Endothelial cell of umbilical vein (primary cell): Measurements from ENCODE around the gene PRUNE2. TPM values are rescaled to one million over a fixed set of nuclear protein-coding genes. Genes with fewer than 3 reads are reported as not detected.

ENCODE experiments used
- BruUV-seq: library from RNA; stranded (reverse); fragments of 400-500 nt; replicated peaks from 2 replicates; lab custom pipeline; 2021; lab: Mats Ljungman, UMichigan
- CTCF ChIA-PET: fragments of 300-600, 350-600 bp; sonication (Branson Sonifier 250); formaldehyde crosslinking; loops from one replicate; lab custom pipeline; 2021; ENCODE audit warnings: antibody characterized with exemption, inconsistent platforms; lab: Charles Lee
- POLR2A ChIA-PET: fragments of 300-600, 350-600 bp; sonication (Branson Sonifier 250); formaldehyde crosslinking; loops from one replicate; lab custom pipeline; 2021; ENCODE audit warnings: antibody characterized with exemption, inconsistent platforms; lab: Charles Lee
- DNase-seq: peaks from one replicate; pipeline ENCODE4 v3.0.0-alpha.2; 2011; ENCODE audit warnings: low read depth, low spot score
- FAIRE-seq: peaks from 2 replicates; lab custom pipeline; 2011; peaks lifted over from hg19 to GRCh38; lab: Jason Lieb, UNC
- H2AFZ ChIP-seq: 2 replicates; pipeline ENCODE4 v1.6.0; 2012; ENCODE audit warnings: low read depth, low read length, control low read depth, inconsistent platforms
- H3K27ac ChIP-seq: 2 replicates; pipeline ENCODE4 v1.5.1; 2011; ENCODE audit warnings: low read depth, mild to moderate bottlenecking, control low read depth, low read length, moderate library complexity; ENCODE audit not compliant: insufficient read depth
- H3K27me3 ChIP-seq, 2 experiments: 2 replicates each; pipeline versions ENCODE4 v1.6.0 to v1.6.1; 2011; ENCODE audit warnings: low read length in 2 of 2, mixed read lengths in 1 of 2; ENCODE audit not compliant: control insufficient read depth in 2 of 2, insufficient read depth in 2 of 2
- H3K36me3 ChIP-seq, 2 experiments: 2 replicates in 1 of 2; 3 replicates in 1 of 2; pipeline ENCODE4 v1.5.1; 2011; ENCODE audit warnings: low read length in 2 of 2, mild to moderate bottlenecking in 1 of 2, moderate library complexity in 1 of 2; ENCODE audit not compliant: control insufficient read depth in 2 of 2, insufficient read depth in 2 of 2; ENCODE audit errors: extremely low read depth in 1 of 2
- H3K4me1 ChIP-seq: 3 replicates; pipeline ENCODE4 v1.5.1; 2011; ENCODE audit warnings: mild to moderate bottlenecking, low read length; ENCODE audit not compliant: control insufficient read depth, insufficient read depth; ENCODE audit errors: extremely low read depth
- H3K4me2 ChIP-seq: 2 replicates; pipeline ENCODE4 v1.6.1; 2011; ENCODE audit warnings: low read length, control low read depth, mixed read lengths; ENCODE audit not compliant: insufficient read depth
- H3K4me3 ChIP-seq, 3 experiments: fragments of 200-600 bp in 1 of 3; sonication (generic), shearing (Covaris generic) in 1 of 3; replicated peaks in 1 of 3; 2 replicates each; pipeline ENCODE4 v1.5.1; 2011 to 2016; ENCODE audit warnings: control low read depth in 3 of 3, low read length in 3 of 3, mild to moderate bottlenecking in 2 of 3, inconsistent platforms in 1 of 3, low read depth in 1 of 3, moderate library complexity in 1 of 3; ENCODE audit not compliant: insufficient read depth in 1 of 3
- H3K79me2 ChIP-seq: 2 replicates; pipeline ENCODE4 v1.6.0; 2012; ENCODE audit warnings: low read length, inconsistent platforms; ENCODE audit not compliant: control insufficient read depth, insufficient read depth
- H3K9ac ChIP-seq: replicated peaks from 2 replicates; pipeline ENCODE3; 2011; ENCODE audit warnings: low read length, control low read depth; ENCODE audit not compliant: insufficient read depth; ENCODE audit errors: extremely low read depth
- H3K9me1 ChIP-seq: replicated peaks from 3 replicates; pipeline ENCODE4 v1.6.0; 2011; ENCODE audit warnings: mild to moderate bottlenecking, low read length; ENCODE audit not compliant: control insufficient read depth, insufficient read depth; ENCODE audit errors: extremely low read depth
- H3K9me3 ChIP-seq: replicated peaks from 2 replicates; pipeline ENCODE4 v1.5.1; 2012; ENCODE audit warnings: low read length, inconsistent platforms; ENCODE audit not compliant: control insufficient read depth, insufficient read depth
- H4K20me1 ChIP-seq: replicated peaks from 2 replicates; pipeline ENCODE3; 2011; ENCODE audit warnings: mild to moderate bottlenecking, low read length; ENCODE audit not compliant: control insufficient read depth, insufficient read depth; ENCODE audit errors: extremely low read depth
- CTCF ChIP-seq, 2 donors: IDR thresholded peaks; 1 replicate in 1 of 2; 2 replicates in 1 of 2; pipeline ENCODE4 v1.5.1; 2011; ENCODE audit warnings: low read length in 2 of 2, mild to moderate bottlenecking in 2 of 2, moderate library complexity in 2 of 2, control low read depth in 1 of 2, inconsistent platforms in 1 of 2, low read depth in 1 of 2; ENCODE audit not compliant: insufficient read depth in 1 of 2; ENCODE audit errors: extremely low read depth in 1 of 2
- EZH2 ChIP-seq: IDR thresholded peaks from 2 replicates; pipeline ENCODE4 v1.6.1; 2012; ENCODE audit warnings: borderline replicate concordance, low read depth, mild to moderate bottlenecking, moderate library complexity, low read length, inconsistent platforms; ENCODE audit not compliant: severe bottlenecking
- FOS ChIP-seq: IDR thresholded peaks from 2 replicates; pipeline ENCODE4 v1.6.1; 2011; ENCODE audit warnings: mild to moderate bottlenecking, low read length, moderate library complexity, borderline replicate concordance; ENCODE audit not compliant: insufficient read depth
- POLR2AphosphoS5 ChIP-seq: IDR thresholded peaks from 2 replicates; pipeline ENCODE4 v1.6.1; 2012; ENCODE audit warnings: low read depth, mild to moderate bottlenecking, control low read depth, low read length, moderate library complexity; ENCODE audit not compliant: insufficient read depth
- dilution Hi-C: fragments of 300-500 bp; cut with MboI; formaldehyde crosslinking; loops from one replicate; pipeline ENCODE4 v1.15.0; 2019; ENCODE audit warnings: low sequenced_read_pairs; ENCODE audit not compliant: extremely low pct_ligation_motif_present
- intact Hi-C: fragments of 100-400 bp; cut with micrococcal nuclease; formaldehyde crosslinking; loops from one replicate; pipeline ENCODE4 v1.10.0; 2022
- polyA plus RNA-seq, 4 experiments: library from polyadenylated mRNA; depleted of rRNA in 3 of 4; stranded (reverse) in 3 of 4; unstranded in 1 of 4; fragments of >200 nt; gene quantifications; 2 replicates each; pipeline versions ENCODE4 v1.2.1 to v1.2.3, GENCODE V29; 2011 to 2012; ENCODE audit warnings: missing spikeins in 1 of 4
- total RNA-seq: library from RNA; stranded (reverse); gene quantifications from 2 replicates; pipeline ENCODE4 v1.2.3, GENCODE V29; 2021

Gene PRUNE2
- total and polyA plus RNA-seq, 2 donors (not counting 3 experiments of a cell fraction or from before 2014, with no cell fraction given): 15.8 to 21.7 TPM

GRCh38 chr9:76900884-76901440 is 5.0 kb downstream of the PRUNE2 start:
- H3K79me2 ChIP-seq: no peaks in the 10 kb centered on the region
- no TSS peak for BruUV-seq
- FAIRE-seq (no peak), DNase-seq (no peak)
- no peak overlapping the region for H3K27ac ChIP-seq
- no peak overlapping the region for H3K9ac ChIP-seq
- H3K36me3 ChIP-seq: no peaks in the 10 kb centered on the region
- H2AFZ ChIP-seq: no peak overlapping the region
- H3K4me2 ChIP-seq: no peak overlapping the region
- ChIA-PET POLR2A (no interaction called here), CTCF (interaction anchor here (0.8 to 1.5 kb wide), 2 partner anchors 12 to 91 kb away, joined by 3 read pairs; no protein-coding TSS in a partner anchor)
- no peak for TF ChIP-seq EZH2
- dilution Hi-C loops: no loop called here
- no peaks in the 10 kb centered on the region for H4K20me1 ChIP-seq
- intact Hi-C loops: no loop called here
- peaks cover 20% of the 10 kb centered on the region in 2 experiments for H3K27me3 ChIP-seq
- no peaks in the 10 kb centered on the region for H3K9me1 ChIP-seq
- H3K4me1 ChIP-seq: no peaks in the 10 kb centered on the region
- no peaks in the 10 kb centered on the region for H3K9me3 ChIP-seq
- H3K4me3 ChIP-seq: no peak overlapping the region

- TF ChIP-seq POLR2AphosphoS5 (no peak), CTCF (IDR thresholded peaks at IDR 0.05; ENCODE audit: extremely low read depth in 1 of 2, insufficient read depth in 1 of 2, low read depth in 1 of 2, low read length in 2 of 2) (no peak), FOS (no peak)
- H3K4me1 ChIP-seq: no peaks in the 10 kb centered on the region
- H3K36me3 ChIP-seq: no peaks in the 10 kb centered on the region
- no peak overlapping the region for H3K4me3 ChIP-seq
- H3K27ac ChIP-seq: no peak overlapping the region
- ChIA-PET POLR2A (no interaction called here), CTCF (no interaction called here)
- DNase-seq: no peak
- no peak overlapping the region for H3K4me2 ChIP-seq
- BruUV-seq: no TSS peak
- peaks cover 5 to 7% of the 10 kb centered on the region in 2 experiments for H3K27me3 ChIP-seq
- no peak for FAIRE-seq
- intact Hi-C loops: no loop called here
- dilution Hi-C loops: no loop called here
- no peaks in the 10 kb centered on the region for H3K79me2 ChIP-seq
- H3K9me3 ChIP-seq: no peaks in the 10 kb centered on the region
- no peak overlapping the region for H2AFZ ChIP-seq
- no peak overlapping the region for H3K9ac ChIP-seq
- no peaks in the 10 kb centered on the region for H3K9me1 ChIP-seq
- H4K20me1 ChIP-seq: no peaks in the 10 kb centered on the region
Observed at GRCh38 chr9:76898786-76899185, 7.1 kb downstream of the PRUNE2 start.
